Measurements from ENCODE around the gene VPS33A. TPM values are rescaled to one million over a fixed set of nuclear protein-coding genes. Genes with fewer than 3 reads are reported as not detected.

Gene VPS33A
- total and polyA plus RNA-seq, 2 of the 13 experiments (the other 11 are each of a cell fraction or from before 2014, with no cell fraction given) = 11.0 to 43.6 TPM

DNA sequence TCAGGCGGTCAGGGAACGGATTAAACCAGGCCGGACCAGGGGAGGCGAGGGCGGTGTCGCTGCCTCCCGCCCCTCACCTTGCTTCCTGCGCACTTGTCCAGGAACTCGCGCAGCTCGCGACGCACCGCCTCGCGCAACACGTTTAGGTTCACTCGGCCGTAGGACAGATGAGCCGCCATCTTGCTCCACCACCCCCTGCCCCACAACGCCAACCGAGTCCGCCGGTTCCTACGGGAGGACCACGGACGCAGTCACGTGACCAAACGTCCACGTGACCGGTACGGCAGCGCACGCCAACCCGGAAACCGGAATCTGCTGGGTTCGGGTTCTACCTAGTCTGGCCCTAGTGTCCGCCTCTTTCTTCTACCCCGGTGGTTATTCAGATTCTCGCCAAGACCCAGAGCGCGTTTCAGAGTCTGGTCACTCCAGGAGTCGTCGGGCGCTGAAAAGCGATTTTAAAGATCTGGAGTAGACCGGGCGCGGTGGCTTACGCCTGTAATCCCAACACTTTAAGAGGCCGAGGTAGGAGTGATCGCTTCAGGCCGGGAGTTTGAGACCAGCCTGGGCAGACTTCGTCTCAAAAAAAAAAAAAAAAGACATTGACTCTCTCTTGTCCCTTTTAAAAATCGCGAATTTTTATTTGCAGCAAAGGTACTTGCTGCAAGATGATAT, at the start of gene VPS33A (continued):
- peak; percentile 91 for TF ChIP-seq GTF3A (CRISPR knock-in tag; conservative IDR thresholded peaks at IDR 0.05)
- peak; percentile 39; the same call in 1 of the 2 replicates for TF ChIP-seq GLI4 (CRISPR knock-in tag; IDR thresholded peaks at IDR 0.05; ENCODE audit: borderline replicate concordance)
- peak; percentile 64; the same call in 1 of the 2 replicates for TF ChIP-seq ZNF616 (CRISPR knock-in tag; IDR thresholded peaks at IDR 0.05; ENCODE audit: low read depth)
- TF ChIP-seq ZNF570 (CRISPR knock-in tag; IDR thresholded peaks at IDR 0.05; ENCODE audit: borderline replicate concordance) = no peak
- no peak for TF ChIP-seq GZF1 (CRISPR knock-in tag; IDR thresholded peaks at IDR 0.05)
- TF ChIP-seq HNRNPH1 (optimal IDR thresholded peaks at IDR 0.05; ENCODE audit: low read depth, low read length) = peak; percentile 97
- TF ChIP-seq THYN1 (CRISPR knock-in tag; IDR thresholded peaks at IDR 0.05; ENCODE audit: borderline replicate concordance, low read depth) = no peak
- TF ChIP-seq TOE1 (CRISPR knock-in tag; IDR thresholded peaks at IDR 0.05) = no peak
- TF ChIP-seq HNF1A (IDR thresholded peaks at IDR 0.05; ENCODE audit: low read depth) = peak; percentile 63; the same call in 1 of the 2 replicates
- peak; percentile 72; the same call in 1 of the 2 replicates for TF ChIP-seq HNF1A (CRISPR knock-in tag; IDR thresholded peaks at IDR 0.05; ENCODE audit: borderline replicate concordance)
- no peak for TF ChIP-seq ZNF326 (CRISPR knock-in tag; IDR thresholded peaks at IDR 0.05; ENCODE audit: borderline replicate concordance)
- no peak for TF ChIP-seq XBP1 (CRISPR knock-in tag; IDR thresholded peaks at IDR 0.05)
- TF ChIP-seq PHF21A (CRISPR knock-in tag; IDR thresholded peaks at IDR 0.05) = peak; percentile 86; the same call in 1 of the 2 replicates
- peak; percentile 99 for TF ChIP-seq SMAD1 (CRISPR knock-in tag; IDR thresholded peaks at IDR 0.05; ENCODE audit: borderline replicate concordance, low read depth)
- no peak for TF ChIP-seq ZNF101 (CRISPR knock-in tag; IDR thresholded peaks at IDR 0.05; ENCODE audit: borderline replicate concordance, low read depth)
- no peak for TF ChIP-seq PAF1 (CRISPR knock-in tag; IDR thresholded peaks at IDR 0.05)
- peak; percentile 79; the same call in 1 of the 2 replicates for TF ChIP-seq ZMYM2 (CRISPR knock-in tag; IDR thresholded peaks at IDR 0.05)
- TF ChIP-seq, protein P1, sequence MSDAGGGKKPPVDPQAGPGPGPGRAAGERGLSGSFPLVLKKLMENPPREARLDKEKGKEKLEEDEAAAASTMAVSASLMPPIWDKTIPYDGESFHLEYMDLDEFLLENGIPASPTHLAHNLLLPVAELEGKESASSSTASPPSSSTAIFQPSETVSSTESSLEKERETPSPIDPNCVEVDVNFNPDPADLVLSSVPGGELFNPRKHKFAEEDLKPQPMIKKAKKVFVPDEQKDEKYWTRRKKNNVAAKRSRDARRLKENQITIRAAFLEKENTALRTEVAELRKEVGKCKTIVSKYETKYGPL (CRISPR knock-in tag; IDR thresholded peaks at IDR 0.05) = no peak
- TF ChIP-seq HOXD1 (CRISPR knock-in tag; IDR thresholded peaks at IDR 0.05) = peak; percentile 36; the same call in 1 of the 2 replicates
- peak; percentile 99 for TF ChIP-seq SIN3A (IDR thresholded peaks at IDR 0.05; ENCODE audit: borderline replicate concordance, low read depth, low read length)
- TF ChIP-seq, protein P2, sequence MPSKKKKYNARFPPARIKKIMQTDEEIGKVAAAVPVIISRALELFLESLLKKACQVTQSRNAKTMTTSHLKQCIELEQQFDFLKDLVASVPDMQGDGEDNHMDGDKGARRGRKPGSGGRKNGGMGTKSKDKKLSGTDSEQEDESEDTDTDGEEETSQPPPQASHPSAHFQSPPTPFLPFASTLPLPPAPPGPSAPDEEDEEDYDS (CRISPR knock-in tag; IDR thresholded peaks at IDR 0.05) = peak; percentile 76
- peak; percentile 77; the same call in 1 of the 2 replicates for TF ChIP-seq SP4 (CRISPR knock-in tag; IDR thresholded peaks at IDR 0.05)
- peak; percentile 45; the same call in 1 of the 2 replicates for TF ChIP-seq ZFP90 (CRISPR knock-in tag; IDR thresholded peaks at IDR 0.05; ENCODE audit: borderline replicate concordance)
- peak; percentile 50 for TF ChIP-seq DBP (CRISPR knock-in tag; IDR thresholded peaks at IDR 0.05; ENCODE audit: not compliant biosample characterization)

Data from HepG2 (cell line).